ENCODE measurements around the gene NPHP1.

DNA sequence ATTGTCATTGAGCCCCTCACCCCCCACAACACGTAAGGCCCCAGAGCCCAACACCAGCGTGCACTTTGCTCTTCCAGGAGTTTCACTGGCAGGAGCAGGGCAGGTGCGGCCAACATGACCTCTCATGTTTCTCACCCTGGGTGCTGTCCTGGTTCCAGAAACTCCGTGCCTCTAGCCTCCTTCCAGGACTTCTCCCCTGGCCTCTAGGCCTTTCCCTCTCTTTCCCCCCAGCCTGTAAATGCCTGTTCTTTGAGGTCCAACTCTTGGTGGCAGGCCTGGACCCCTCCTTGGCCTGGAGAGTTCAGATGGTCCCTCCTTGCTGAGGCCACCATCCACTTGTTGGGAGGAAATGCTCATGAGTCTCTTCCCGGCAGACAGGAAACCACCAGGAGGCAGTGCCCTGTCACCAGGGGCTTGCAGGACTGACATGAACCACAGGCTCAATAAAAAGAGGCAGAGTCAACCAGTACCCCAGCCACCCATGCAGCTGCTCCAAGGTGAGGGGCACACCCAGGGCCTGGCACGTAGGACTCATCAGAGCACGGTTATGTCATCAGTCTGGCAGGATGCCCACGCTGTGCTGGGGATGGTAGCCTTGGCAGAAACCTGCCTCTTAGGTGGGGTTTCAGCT lies 90.7 kb downstream of the NPHP1 start:
- TF ChIP-seq CTCF (IDR thresholded peaks at IDR 0.05), result no peak
- TF ChIP-seq POLR2A (IDR thresholded peaks at IDR 0.05), result no peak
